SH-SY5Y (cell line): Measurements from ENCODE around the gene PRSS22.

Experiments used
- GATA2 ChIP-seq: IDR thresholded peaks from 2 replicates; pipeline ENCODE4 v1.6.1; 2011; ENCODE audit warnings: mild to moderate bottlenecking, low read depth, low read length
- GATA3 ChIP-seq: IDR thresholded peaks from 2 replicates; pipeline ENCODE4 v1.6.1; 2011; ENCODE audit warnings: low read depth, mild to moderate bottlenecking, low read length, moderate library complexity

- TF ChIP-seq GATA2 (no peak), GATA3 (no peak)
Observed at GRCh38 chr16:2839650-2840450, 18.1 kb downstream of the PRSS22 start.
